Activated CD4-positive, alpha-beta T cell treated with anti-CD3 and anti-CD28 coated beads, Interleukin-2, amount 50 U/mL, for 24 hours (primary cell): ENCODE measurements around the gene CROCC.
"Not testable (repeated sequence)": the region's sequence is repeated elsewhere in the genome, so short reads cannot be mapped to it uniquely, and the experiment has no call there.

ENCODE experiments used
- DNase-seq, 2 donors: peaks; one replicate each; pipeline ENCODE4 v3.0.0-alpha.2; 2020; ENCODE audit warnings: low read depth in 1 of 2, low spot score in 1 of 2

Gene CROCC, protein sequence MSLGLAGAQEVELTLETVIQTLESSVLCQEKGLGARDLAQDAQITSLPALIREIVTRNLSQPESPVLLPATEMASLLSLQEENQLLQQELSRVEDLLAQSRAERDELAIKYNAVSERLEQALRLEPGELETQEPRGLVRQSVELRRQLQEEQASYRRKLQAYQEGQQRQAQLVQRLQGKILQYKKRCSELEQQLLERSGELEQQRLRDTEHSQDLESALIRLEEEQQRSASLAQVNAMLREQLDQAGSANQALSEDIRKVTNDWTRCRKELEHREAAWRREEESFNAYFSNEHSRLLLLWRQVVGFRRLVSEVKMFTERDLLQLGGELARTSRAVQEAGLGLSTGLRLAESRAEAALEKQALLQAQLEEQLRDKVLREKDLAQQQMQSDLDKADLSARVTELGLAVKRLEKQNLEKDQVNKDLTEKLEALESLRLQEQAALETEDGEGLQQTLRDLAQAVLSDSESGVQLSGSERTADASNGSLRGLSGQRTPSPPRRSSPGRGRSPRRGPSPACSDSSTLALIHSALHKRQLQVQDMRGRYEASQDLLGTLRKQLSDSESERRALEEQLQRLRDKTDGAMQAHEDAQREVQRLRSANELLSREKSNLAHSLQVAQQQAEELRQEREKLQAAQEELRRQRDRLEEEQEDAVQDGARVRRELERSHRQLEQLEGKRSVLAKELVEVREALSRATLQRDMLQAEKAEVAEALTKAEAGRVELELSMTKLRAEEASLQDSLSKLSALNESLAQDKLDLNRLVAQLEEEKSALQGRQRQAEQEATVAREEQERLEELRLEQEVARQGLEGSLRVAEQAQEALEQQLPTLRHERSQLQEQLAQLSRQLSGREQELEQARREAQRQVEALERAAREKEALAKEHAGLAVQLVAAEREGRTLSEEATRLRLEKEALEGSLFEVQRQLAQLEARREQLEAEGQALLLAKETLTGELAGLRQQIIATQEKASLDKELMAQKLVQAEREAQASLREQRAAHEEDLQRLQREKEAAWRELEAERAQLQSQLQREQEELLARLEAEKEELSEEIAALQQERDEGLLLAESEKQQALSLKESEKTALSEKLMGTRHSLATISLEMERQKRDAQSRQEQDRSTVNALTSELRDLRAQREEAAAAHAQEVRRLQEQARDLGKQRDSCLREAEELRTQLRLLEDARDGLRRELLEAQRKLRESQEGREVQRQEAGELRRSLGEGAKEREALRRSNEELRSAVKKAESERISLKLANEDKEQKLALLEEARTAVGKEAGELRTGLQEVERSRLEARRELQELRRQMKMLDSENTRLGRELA (N-terminal part only)

DNA sequence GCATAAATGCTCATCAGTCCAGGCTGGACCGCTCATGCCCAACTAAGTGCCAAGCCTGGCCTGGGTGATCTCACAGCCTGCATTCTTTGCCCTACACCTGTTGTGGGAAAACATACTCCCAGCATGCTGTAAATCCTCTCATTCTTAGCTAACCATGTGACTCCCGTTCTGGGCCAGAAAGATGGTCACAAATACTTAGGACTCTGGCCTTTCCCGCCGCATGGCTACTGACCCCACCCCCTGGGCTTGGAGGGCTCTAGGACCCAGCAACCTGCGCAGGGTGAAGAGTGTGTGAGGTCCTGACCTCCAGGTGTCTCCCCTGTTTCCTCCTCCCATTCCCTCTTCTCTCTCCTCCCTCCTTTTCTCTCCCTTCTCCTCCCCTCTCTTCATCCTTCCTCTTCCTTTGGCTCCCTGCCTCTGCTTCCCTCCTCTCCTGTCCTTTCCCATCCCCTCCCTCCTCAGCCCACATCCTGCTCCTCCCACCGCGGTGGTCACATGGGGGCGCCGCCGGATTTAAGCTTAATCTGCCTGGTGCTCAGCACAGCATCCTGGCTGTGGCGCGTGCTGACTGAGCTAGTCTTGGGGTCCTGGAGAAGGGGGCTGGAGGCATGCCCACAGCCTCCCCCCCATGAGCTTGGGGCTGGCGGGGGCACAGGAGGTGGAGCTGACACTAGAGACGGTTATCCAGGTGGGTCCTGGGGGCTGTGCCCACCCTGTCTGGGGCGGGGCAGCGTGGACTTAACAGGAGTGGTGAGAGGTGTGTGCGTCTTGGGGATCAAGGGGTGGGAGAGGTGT, at the start of gene CROCC:
Gene CROCC, plus strand, starts transcription at position 541 of the 795 bp plus-strand sequence. Its CDS starts 88 bp downstream, at position 629.
- DNase-seq = no peak

DNA sequence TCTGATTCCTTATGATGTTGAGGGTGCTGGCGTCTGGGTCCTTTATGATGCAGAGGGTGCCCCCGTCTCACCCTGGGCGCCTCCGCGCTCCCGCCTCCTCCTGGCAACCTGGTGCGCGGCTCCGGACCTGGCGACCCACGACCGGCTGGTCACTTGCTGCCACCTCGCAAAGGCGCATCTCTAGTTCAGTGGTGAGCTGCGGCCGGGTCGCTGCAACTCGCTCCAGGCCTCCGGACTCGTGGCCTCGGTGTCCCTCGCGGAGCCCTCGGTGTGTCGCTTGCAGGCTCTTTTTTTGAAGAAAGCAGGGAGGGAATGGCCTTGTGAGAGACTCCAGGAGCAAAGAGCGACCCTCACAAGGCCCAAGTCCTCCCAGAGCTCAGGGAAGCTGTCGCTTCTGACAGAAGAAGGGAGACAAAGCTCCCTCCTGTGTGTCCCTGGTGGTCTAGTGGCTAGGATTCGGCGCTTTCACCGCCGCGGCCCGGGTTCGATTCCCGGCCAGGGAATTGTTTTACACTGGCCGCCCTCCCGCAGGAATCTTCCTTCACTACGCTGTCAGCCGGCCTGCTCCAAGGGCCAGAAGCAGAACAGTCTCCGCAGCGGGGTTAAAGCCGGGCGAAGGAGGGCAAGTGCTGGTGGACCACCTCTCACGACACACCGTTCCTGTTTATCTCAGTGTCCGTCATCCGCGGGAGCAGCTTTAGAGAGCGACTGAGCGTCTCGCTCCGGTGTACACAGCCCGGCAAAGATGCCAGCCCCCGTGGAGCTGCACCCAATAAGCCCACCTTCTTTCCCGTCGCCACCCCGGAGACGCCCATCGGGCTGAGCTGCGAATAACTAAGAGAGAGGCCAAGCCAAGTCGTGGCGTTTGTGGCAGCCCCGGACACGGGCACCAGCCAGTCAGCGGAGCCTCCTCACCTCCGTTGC, 49.3 kb upstream of the CROCC start:
- DNase-seq = peak; percentile 49 to 62

DNA sequence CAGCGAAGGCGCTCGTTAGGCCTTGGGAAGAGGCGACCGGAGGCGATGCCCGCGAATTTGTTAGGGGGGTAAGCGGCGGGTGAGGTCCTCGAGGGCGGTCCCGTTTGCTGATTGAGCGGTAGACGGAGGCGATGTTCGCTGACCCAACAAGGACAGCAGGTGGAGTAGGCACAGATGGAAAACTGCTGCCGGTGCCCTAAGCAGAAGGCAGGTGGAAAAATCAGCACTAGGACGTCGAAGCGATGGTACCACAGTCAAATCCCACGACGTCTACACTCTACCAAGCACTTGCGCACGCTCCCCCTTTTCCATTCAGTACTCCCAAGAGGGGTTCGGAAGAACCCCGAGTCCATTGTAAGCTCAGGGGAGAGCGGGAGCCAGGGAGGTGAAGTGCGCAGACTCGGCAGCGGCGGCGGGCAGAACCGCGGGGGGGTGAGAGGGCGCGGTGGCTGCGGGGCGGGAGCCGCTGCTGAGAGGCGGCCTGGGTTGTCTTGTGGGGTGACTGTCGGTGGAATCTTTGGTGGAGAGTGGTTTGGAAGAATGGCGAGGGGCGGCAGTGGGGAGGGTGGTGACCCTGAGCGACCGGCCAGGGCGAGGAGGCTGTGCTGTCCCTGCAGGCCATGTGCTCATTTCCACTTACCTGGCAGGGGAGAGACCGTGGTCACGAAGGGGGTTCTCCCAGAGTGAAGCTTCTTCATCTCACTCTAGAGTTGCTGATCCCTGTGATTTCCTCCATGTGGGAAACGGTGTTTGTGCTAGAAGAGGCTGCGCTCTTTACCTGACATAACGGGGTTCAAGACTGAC, 48.5 kb upstream of the CROCC start:
- DNase-seq = not testable (repeated sequence)

DNA sequence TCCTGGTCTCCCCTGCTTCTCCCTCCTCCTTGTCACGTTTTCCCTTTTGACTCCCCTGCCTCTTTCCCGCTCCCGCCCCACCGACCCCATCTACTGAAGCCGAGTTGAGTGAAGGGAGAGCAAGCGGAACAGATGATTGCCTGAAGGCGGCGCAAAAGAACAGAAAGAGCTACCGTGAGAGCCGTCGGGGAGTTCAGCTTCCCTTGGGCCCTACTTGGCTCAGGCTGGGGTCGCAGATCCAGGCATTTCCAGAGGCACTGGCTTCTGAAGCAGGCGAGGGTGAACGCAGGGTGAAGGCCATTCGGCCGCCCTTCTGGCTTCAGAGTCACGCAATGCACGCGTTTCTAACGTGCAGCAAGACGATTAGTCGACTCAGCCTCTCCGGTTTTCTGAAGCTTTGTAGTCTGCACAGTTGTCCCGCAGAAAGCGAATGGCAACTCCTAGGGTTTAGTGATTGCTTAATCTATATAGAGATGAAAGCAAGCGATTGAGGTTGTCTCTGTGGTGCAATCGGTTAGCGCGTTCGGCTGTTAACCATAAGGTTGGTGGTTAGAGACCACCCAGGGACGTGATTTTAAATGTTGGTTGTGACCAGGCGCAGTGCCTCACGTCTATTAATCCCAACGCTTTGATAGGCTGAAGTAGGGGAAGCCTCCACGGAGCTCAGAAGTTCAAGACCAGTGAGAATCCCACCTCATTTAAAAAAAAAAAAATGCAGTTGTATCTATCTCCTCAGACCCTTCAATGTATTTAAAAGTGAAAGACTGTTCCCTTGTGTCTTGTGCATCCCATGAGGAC, 46.6 kb upstream of the CROCC start:
- not testable (repeated sequence) for DNase-seq

DNA sequence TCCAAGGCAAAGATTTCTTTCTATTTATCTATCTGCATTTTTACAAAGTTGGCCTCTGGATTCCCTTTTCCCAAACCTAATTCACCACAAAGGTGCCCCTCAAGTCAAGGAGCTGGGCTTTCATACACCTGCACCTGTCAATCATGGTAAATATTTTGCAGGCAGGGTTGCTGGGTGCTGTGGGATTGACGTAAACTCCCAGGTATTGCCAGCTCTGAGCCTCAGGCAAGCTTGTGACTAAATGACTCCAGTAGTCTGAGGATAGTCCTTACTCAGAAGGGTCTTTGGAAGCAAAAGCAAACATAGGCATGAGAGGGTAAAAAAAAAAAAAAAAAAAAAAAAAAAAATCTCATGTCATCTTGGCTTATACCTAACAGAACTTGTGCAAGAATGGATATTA, 40.0 kb upstream of the CROCC start:
- DNase-seq = not testable (repeated sequence)

DNA sequence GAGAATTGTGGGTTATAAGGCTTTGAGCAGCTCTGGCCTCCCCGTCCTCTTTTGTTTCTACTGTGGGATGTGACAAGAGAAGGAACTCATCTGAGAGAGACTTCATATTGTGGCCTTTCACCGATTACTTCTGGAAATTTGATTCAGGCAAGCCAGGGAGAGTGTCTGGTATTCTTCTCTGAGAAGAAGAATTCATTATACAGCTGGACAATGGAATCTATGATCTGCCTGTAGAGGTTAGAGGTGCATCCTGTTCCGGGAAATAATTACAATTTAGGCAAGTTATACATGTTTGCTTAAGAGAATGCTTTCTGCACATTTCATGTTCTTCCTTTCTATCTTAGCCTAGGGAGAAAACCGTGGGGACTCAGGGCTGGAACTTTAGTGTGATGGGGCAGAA, 38.7 kb upstream of the CROCC start:
- no peak for DNase-seq

DNA sequence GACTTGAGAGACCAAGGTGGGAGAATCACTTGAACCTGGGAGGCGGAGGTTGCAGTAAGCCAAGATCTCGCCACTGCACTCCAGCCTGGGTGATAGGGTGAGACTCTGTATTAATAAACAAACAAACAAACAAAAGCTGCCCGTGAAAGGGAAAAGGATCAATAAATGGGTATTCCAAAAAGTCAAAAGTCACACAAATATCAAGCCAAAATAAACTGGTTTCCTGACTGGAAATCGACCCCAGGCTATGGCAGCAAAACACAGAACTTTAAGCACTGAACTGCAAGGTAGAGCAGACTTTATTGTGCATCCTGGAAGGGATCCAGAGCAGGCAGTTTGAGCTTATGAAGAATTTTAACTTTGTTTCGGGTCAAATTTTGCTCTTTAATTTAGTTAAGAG, 37.2 kb upstream of the CROCC start:
- not testable (repeated sequence) for DNase-seq

DNA sequence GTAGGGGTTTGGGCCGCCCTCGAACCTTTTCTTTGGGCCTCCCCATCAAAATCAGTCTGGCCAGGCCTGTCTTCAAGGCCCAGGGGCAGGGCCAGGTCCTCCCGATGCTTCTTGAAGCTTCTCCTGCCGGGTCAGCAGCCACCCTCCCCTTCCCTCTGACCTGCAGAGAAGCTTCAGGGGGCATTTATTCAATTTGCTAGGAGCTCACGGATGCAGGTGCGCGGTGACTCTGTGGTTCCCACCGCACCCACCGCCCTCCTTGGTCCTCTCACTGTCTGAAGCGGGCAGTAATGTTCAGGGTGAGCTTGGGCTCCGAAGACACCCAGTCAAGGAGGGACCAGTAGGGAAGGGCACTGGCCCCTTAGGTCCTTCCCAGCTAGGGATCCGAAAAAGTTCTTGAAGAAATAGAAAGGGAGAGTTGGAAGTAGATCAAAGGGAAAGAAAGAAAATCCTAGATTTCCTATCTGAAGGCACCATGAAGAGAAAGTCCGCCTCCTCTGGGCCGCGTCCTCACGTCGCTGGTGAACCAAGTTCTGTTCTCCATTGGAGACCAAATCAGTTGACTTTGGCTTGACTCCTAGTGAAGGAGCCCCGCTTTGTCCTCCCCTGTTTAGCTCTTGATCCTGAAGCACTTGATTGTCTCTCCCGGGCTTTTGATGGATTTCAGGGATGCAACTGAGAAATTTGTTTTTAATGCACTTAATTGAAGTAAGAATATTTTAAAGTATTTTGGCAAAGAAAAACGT, 34.7 kb upstream of the CROCC start:
- no peak for DNase-seq

DNA sequence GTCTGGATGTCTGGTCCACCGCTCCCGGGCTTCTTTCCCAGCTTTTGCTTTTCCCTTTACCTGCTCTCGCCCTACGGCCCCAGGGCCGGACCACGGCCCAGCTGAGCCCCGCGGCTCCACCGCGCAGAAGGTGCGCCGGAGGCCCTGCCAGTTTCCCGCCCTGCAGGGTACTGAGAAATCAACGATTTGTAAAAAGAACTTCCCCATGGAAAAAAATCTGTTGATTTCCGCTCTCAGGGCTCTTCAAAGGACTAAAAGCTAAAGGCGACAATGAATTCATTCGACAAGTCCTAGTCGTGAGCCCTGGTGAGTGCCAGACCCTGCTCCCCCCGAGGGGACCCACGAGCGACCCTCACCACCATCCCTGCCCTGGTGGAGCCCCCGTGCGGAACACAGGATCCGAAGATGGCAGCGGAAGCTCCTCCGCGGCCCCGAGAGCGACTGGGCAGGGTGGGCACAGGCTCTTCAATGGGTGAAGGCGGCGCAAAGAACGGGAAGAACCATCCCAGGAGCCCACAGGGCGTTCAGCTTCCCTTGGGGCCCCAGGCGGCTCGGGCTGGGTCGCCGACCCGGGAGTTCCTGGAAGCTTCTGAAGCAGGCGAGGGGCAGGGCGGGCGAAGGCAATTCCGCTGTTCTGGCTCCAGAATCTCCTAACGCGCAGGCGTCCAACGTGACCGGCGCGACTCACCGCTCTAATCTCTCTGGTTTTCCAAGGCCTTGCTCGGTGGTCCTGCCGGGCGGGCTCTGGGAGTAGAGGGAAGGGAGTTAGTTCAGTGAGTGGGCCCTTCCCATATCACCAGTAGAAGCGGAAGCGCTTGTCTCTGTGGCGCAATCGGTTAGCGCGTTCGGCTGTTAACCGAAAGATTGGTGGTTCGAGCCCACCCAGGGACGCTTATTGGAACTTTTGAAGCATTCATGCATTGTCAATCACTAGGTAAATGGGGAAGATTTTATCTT, 32.6 kb upstream of the CROCC start:
- peak; percentile 63 to 69 for DNase-seq

DNA sequence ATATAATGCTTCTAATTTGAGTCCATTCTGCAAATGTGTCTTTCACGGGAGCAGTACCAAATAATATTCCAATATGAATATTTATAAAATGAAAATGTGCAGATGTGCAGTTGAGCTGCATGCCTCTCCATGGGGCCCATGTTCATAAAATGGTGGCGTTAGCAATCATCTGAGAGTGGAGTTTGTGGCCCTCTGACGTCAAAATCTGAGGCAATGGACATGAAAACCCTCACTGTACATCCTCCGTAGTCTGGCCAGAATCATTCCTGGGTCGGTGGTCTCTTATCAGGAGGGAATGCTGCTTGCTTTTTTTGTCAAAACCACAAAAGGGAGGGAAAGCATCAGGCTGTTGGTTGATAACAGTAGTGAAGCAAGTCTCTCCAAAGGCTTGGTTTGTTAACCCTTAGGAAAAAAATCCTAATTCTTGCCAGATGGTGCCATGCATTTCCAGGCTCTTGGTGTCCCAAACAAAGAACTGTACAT, 31.2 kb upstream of the CROCC start:
- DNase-seq = not testable (repeated sequence)

DNA sequence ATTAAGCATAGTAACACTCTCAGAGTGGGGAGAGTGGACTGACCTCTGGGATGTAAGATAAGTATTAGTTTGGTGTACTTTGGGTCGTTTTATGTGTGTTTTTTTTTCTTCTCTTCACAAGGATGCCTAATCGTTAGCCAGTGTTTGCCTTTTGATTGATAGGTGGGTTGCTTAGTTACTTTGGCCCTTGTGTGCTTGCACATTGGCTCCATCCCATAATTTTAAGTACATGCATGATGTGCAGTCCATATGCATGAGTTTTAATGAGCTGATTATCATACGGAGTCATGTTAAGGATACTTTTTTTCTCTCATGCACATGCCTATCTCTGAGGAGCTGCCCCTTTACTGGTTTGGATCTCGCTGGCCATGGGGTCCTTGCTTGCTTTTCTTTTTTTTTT, 30.7 kb upstream of the CROCC start:
- not testable (repeated sequence) for DNase-seq

DNA sequence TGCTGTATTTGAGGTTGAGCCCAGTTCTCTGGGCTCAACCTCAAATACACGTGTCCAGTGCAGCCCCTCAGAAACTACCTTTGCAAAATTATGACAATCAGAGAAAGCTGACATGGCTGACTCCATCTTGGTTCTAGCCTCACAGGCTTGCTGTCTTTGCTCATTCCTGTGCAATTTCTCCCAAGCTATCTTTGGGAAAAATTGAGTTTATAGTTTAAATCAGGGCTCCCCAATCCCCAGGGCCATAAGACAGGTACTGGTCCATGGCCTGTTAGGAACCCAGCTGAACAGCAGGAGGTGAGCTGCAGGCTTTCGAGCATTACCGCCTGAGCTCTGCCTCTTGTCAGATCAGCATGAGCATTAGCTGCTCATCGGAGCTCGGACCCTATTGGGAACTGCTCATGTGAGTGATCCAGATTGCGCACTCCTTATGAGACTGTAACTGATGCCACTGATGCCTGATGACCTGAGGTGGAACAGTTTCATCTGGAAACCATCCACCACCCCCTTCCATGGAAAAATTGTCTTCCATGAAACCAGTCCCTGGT, 28.7 kb upstream of the CROCC start:
- DNase-seq = not testable (repeated sequence)

DNA sequence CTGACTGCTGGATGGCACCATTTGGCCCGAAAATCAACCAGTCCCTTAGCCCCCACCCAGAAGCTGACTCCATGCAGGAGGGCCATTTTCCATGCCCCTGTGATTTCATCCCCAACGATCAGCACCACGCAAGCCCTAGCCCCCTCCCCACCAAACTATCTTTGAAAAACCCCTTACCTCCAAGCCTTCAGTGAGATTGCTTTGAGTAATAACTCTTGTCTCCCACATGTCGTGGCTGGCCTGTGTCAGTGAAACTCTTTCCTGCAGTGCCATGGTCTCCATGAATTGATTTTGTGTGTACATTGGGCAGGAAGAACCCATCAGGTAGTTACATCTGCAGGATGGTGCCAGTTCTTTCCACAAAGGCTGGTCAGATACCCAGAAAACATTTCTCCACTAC, 27.9 kb upstream of the CROCC start:
- not testable (repeated sequence) for DNase-seq

DNA sequence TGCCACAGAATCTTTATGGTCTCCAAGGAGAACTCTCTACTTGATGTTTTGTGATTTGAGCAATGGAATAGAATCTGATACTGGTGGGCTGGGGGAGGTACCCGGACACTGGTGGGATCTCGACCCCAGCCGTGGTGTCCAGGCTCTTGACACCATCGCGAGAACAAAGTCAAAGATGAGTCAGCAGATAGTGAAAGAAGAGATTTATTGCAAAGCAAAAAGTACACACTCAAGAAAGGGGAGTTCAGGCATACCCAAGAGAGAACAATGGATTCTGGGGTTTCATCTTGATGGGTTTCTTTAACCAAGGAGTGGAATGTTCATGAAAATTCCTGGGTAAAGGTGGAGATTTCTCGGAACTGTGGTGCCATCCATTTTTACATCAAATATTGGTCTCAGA, 27.4 kb upstream of the CROCC start:
- not testable (repeated sequence) for DNase-seq

DNA sequence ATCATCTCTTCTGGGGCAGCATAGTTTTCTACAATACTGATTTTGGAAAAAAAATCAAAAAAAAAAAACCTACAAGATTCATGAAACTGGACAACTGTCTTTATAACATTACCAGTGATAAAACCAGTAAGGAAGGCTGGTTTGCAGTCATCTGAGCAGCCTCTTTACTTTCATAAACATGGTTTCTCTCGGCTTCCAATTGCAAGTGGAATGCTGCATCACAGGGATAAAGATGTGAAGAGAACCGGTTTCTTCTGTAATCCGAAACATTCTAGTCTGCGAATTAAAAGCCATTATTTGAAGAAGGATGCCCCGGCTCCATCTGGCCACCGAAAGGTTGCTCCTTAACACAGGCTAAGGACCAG, 26.5 kb upstream of the CROCC start:
- DNase-seq = not testable (repeated sequence)
